Small intestine (tissue), 7 donors: ENCODE data around the gene ACTL6B. TPM values are rescaled to one million over a fixed set of nuclear protein-coding genes. Genes with fewer than 3 reads are reported as not detected.
A peak's percentile ranks its signal among the peaks of the same experiment; 100 is the strongest.

Source experiments
- DNase-seq, 2 donors: peaks; one replicate each; pipeline versions ENCODE4 v3.0.0 to v3.0.0-alpha.2; 2013
- FAIRE-seq: peaks from 2 replicates; lab custom pipeline; 2012; peaks lifted over from hg19 to GRCh38; lab: Jason Lieb, UNC
- H3K27ac ChIP-seq, 3 donors: one replicate each; pipeline ENCODE4 v1.5.1; 2013; ENCODE audit warnings: low read length in 2 of 3, mild to moderate bottlenecking in 2 of 3, control low read depth in 1 of 3, inconsistent platforms in 1 of 3, low read depth in 1 of 3, moderate library complexity in 1 of 3
- H3K27me3 ChIP-seq, 3 donors: one replicate each; pipeline ENCODE4 v1.6.1; 2013; ENCODE audit warnings: low read length in 3 of 3, inconsistent platforms in 1 of 3; ENCODE audit not compliant: control insufficient read depth in 3 of 3, insufficient read depth in 3 of 3
- H3K36me3 ChIP-seq, 3 donors: one replicate each; pipeline ENCODE4 v1.6.1; 2013; ENCODE audit warnings: low read length in 3 of 3, inconsistent platforms in 1 of 3, low read depth in 1 of 3, mild to moderate bottlenecking in 1 of 3, moderate library complexity in 1 of 3; ENCODE audit not compliant: control insufficient read depth in 3 of 3, insufficient read depth in 2 of 3
- H3K4me1 ChIP-seq, 3 donors: one replicate each; pipeline ENCODE4 v1.6.1; 2013; ENCODE audit warnings: low read length in 2 of 3, inconsistent platforms in 1 of 3, low read depth in 1 of 3, mild to moderate bottlenecking in 1 of 3, moderate library complexity in 1 of 3; ENCODE audit not compliant: control insufficient read depth in 3 of 3, insufficient read depth in 2 of 3
- H3K4me3 ChIP-seq, 3 donors: one replicate each; pipeline ENCODE4 v1.5.1; 2013; ENCODE audit warnings: low read length in 3 of 3, control low read depth in 1 of 3, inconsistent platforms in 1 of 3, low read depth in 1 of 3, mild to moderate bottlenecking in 1 of 3, moderate library complexity in 1 of 3
- H3K9me3 ChIP-seq, 2 donors: one replicate each; pipeline ENCODE4 v1.6.1; 2013; ENCODE audit warnings: low read depth in 1 of 2, low read length in 1 of 2; ENCODE audit not compliant: control insufficient read depth in 2 of 2, insufficient read depth in 1 of 2
- WGBS, 3 donors: extraction: QIAGEN DNeasy Blood & Tissue Kit; methylation state at CpG; one replicate each; pipeline ENCODE4 v1.1.7; 2013; 5-methylcytosine and 5-hydroxymethylcytosine counted together
- polyA plus RNA-seq, 4 donors: library from polyadenylated mRNA; stranded (reverse) in 3 of 4; unstranded in 1 of 4; fragments of 200-250 nt in 3 of 4; fragments of 120-200 nt in 1 of 4; gene quantifications; one replicate each; pipeline versions ENCODE4 v1.2.1 to v1.2.3, GENCODE V29; 2013
- donor health status: healthy with polysubstance abuse.
- donor health status: control.
- donor health status: control.
- donor health status: Bipolar disorder and iron deficiency.
- donor health status: healthy.

The ACTL6B gene
- polyA plus RNA-seq, 4 donors: 0.52 to 1.00 TPM; not detected in 2

- Histone ChIP-seq H3K36me3 (no peaks in the 10 kb centered on the region), H3K27me3 (peaks cover 0 to 17% (median 0%) of the 10 kb centered on the region in 3 donors), H3K4me1 (peaks cover 0 to 6% (median 0%) of the 10 kb centered on the region in 3 donors), H3K4me3 (peak overlapping the region; percentile 40 to 51 (median 44)), H3K9me3 (no peaks in the 10 kb centered on the region), H3K27ac (no peak overlapping the region)
- peak; percentile 40 to 77 for DNase-seq
- 0 to 6% (median 1%) methylated on average over 55 to 72 of the region's 72 CpGs for WGBS, 3 donors
- FAIRE-seq: no peak
These were observed 23.1 kb downstream of the ACTL6B start for GRCh38 chr7:100632951-100633717.

GRCh38 chr7:100630066-100630465 lies 26.2 kb downstream of the ACTL6B start:
- Histone ChIP-seq H3K4me1 (peaks cover 0 to 6% (median 0%) of the 10 kb centered on the region in 3 donors), H3K27me3 (peaks cover 0 to 26% (median 0%) of the 10 kb centered on the region in 3 donors), H3K4me3 (no peak overlapping the region), H3K9me3 (no peaks in the 10 kb centered on the region), H3K36me3 (no peaks in the 10 kb centered on the region), H3K27ac (no peak overlapping the region)
- no peak for FAIRE-seq
- 85 to 96% (median 92%) methylated on average over 4 of the region's 4 CpGs for WGBS, 3 donors
- DNase-seq: no peak

- H3K4me3 ChIP-seq: no peak overlapping the region
- no peaks in the 10 kb centered on the region for H3K36me3 ChIP-seq
- FAIRE-seq (no peak), DNase-seq (peak in 1 of 2 donors; percentile 21)
- no peak overlapping the region for H3K27ac ChIP-seq
- H3K9me3 ChIP-seq: no peaks in the 10 kb centered on the region
- peaks cover 0 to 6% (median 0%) of the 10 kb centered on the region in 3 donors for H3K4me1 ChIP-seq
- H3K27me3 ChIP-seq: peaks cover 0 to 26% (median 0%) of the 10 kb centered on the region in 3 donors
- WGBS, 3 donors: 72 to 80% (median 76%) methylated on average over 11 of the region's 11 CpGs
These were observed 27.0 kb downstream of the ACTL6B start for GRCh38 chr7:100629117-100629716.

GRCh38 chr7:100627238-100627549 lies 29.1 kb downstream of the ACTL6B start:
- FAIRE-seq: no peak
- 88 to 91% (median 88%) methylated on average over 21 of the region's 21 CpGs for WGBS, 3 donors
- DNase-seq: no peak
- Histone ChIP-seq H3K27me3 (peaks cover 0 to 9% (median 0%) of the 10 kb centered on the region in 3 donors), H3K27ac (no peak overlapping the region), H3K4me1 (no peaks in the 10 kb centered on the region), H3K4me3 (no peak overlapping the region), H3K9me3 (no peaks in the 10 kb centered on the region), H3K36me3 (no peaks in the 10 kb centered on the region)

- WGBS, 3 donors: 4 to 15% (median 7%) methylated on average over 18 to 37 of the region's 37 CpGs
- peak; percentile 82 to 84 for DNase-seq
- FAIRE-seq: no peak
- peak overlapping the region in 2 of 3 donors; percentile 30 to 55 for H3K27ac ChIP-seq
- no peaks in the 10 kb centered on the region for H3K4me1 ChIP-seq
- H3K9me3 ChIP-seq: no peaks in the 10 kb centered on the region
- peak overlapping the region in 2 of 3 donors; percentile 19 to 23 for H3K4me3 ChIP-seq
- peaks cover 0 to 9% (median 0%) of the 10 kb centered on the region in 3 donors for H3K27me3 ChIP-seq
- no peaks in the 10 kb centered on the region for H3K36me3 ChIP-seq
These were observed 29.6 kb downstream of the ACTL6B start for GRCh38 chr7:100626530-100627237.

GRCh38 chr7:100626055-100626454 lies 30.2 kb downstream of the ACTL6B start:
- H3K4me1 ChIP-seq: no peaks in the 10 kb centered on the region
- no peak overlapping the region for H3K4me3 ChIP-seq
- 10 to 18% (median 17%) methylated on average over 3 of the region's 3 CpGs for WGBS, 3 donors
- FAIRE-seq (no peak), DNase-seq (no peak)
- peaks cover 0 to 9% (median 0%) of the 10 kb centered on the region in 3 donors for H3K27me3 ChIP-seq
- no peaks in the 10 kb centered on the region for H3K36me3 ChIP-seq
- no peak overlapping the region for H3K27ac ChIP-seq
- no peaks in the 10 kb centered on the region for H3K9me3 ChIP-seq

GRCh38 chr7:100623951-100624824 lies 32.1 kb downstream of the ACTL6B start:
- no peak overlapping the region for H3K27ac ChIP-seq
- no peaks in the 10 kb centered on the region for H3K4me1 ChIP-seq
- H3K27me3 ChIP-seq: peaks cover 0 to 9% (median 0%) of the 10 kb centered on the region in 3 donors
- H3K36me3 ChIP-seq: peaks cover 0 to 9% (median 0%) of the 10 kb centered on the region in 3 donors
- H3K9me3 ChIP-seq: no peaks in the 10 kb centered on the region
- H3K4me3 ChIP-seq: no peak overlapping the region
- no peak for DNase-seq
- no peak for FAIRE-seq
- 82 to 90% (median 83%) methylated on average over 15 of the region's 15 CpGs for WGBS, 3 donors
